Fibroblast of lung (primary cell): ENCODE data around the gene ARTN.

Source experiments
- CTCF ChIP-seq, 2 donors: IDR thresholded peaks in 1 of 2; conservative IDR thresholded peaks in 1 of 2; 1 replicate in 1 of 2; 2 replicates in 1 of 2; pipeline ENCODE4 v1.5.1; 2011 to 2012; ENCODE audit warnings: low read length in 2 of 2, control low read depth in 1 of 2, inconsistent platforms in 1 of 2, low read depth in 1 of 2, mild to moderate bottlenecking in 1 of 2
- EZH2 ChIP-seq: IDR thresholded peaks from 2 replicates; pipeline ENCODE4 v1.5.1; 2012; ENCODE audit warnings: low read length, control low read depth, mild to moderate bottlenecking; ENCODE audit errors: missing control alignments

GRCh38 chr1:43914576-43915525 is 18.8 kb upstream of the ARTN start:
- no peak for TF ChIP-seq CTCF (conservative IDR thresholded peaks at IDR 0.05 in 1 of 2, IDR thresholded peaks at IDR 0.05 in 1 of 2; ENCODE audit: low read depth in 1 of 2, low read length in 2 of 2)
- TF ChIP-seq EZH2, result no peak
